IPS-NIHi7 (cell line): ENCODE results near the gene ACTL7A.
A peak's percentile ranks its signal among the peaks of the same experiment; 100 is the strongest.
"Not testable (repeated sequence)": the region's sequence is repeated elsewhere in the genome, so short reads cannot be mapped to it uniquely, and the experiment has no call there.

Experiments
- DNase-seq: peaks from one replicate; pipeline ENCODE4 v3.0.0; 2012; ENCODE audit warnings: mixed read lengths; ENCODE audit errors: extremely low spot score

Gene ACTL7A

GRCh38 chr9:108877524-108877923, 15.5 kb downstream of the ACTL7A start:
- DNase-seq: no peak

DNA sequence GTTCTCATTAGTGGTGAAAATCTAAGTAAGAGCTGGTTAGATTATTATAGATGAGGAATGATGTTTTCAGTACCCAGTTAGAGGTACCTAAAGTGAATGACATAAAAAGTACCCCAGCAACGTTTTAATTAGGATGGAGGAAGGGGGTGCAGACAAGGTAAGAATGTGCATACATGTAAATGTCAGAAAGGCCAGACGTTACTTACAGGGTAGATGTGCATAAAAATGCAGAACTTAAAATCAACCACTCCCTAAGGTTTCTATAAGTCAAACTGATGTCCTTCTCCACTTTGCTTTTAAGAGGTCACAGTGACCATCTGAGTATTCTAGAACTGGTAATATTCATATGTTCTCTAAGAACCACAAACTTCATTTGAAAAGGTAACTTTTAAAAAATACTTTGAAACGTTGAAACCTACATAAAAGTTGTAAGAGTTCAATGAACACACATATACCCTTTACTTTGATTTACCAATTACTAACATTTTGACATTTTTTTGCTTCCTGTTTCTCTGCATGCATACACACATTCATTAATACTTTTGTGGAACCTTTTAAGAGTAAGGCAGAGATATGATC, 18.8 kb downstream of the ACTL7A start:
- DNase-seq: no peak

GRCh38 chr9:108882052-108882888, 20.2 kb downstream of the ACTL7A start:
- no peak for DNase-seq

DNA sequence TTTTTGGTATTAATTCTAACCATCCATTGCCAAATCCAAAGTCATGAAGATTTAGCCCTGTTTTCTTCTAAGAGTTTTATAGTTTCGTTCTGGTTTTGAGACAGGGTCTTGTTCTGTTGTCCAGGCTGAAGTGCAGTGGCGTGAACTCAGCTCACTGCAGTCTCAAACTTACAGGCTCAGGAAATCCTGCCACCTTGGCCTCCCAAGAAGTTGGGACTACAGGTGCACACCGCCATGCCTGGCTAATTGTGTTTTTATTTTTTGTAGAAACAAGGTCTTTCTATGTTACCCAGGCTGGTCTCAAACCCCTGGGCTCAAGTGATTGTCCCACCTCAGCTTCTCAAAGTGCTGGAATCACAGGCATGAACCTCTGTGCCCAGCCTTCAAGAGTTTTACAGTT, 21.0 kb downstream of the ACTL7A start:
- DNase-seq: no peak

DNA sequence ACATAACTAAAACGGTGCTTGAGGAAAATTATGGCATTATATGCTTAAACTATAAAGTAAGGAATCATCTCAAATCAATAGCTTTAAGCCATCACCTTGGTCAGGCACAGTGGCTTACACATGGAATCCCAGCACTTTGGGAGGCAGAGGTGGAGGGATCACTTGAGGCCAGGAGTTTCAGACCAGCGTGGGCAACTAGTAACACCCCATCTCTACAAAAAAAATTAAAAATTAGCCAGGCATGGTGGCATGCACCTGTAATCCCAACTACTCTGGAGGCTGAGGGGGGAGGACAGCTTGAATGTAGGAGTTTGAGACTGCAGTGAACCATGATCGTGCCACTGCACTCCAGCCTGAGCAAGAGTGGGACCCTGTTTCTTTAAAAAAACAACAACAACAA, 22.6 kb downstream of the ACTL7A start:
- no peak for DNase-seq

GRCh38 chr9:108885643-108886348, 23.7 kb downstream of the ACTL7A start:
- DNase-seq: no peak

GRCh38 chr9:108886594-108887271, 24.7 kb downstream of the ACTL7A start:
- not testable (repeated sequence) for DNase-seq

GRCh38 chr9:108889649-108890067, 27.6 kb downstream of the ACTL7A start:
- DNase-seq: peak; percentile 17

GRCh38 chr9:108894225-108894997, 32.3 kb downstream of the ACTL7A start:
- DNase-seq: no peak

- DNase-seq: no peak
Observed at GRCh38 chr9:108897324-108898096, 35.4 kb downstream of the ACTL7A start.

DNA sequence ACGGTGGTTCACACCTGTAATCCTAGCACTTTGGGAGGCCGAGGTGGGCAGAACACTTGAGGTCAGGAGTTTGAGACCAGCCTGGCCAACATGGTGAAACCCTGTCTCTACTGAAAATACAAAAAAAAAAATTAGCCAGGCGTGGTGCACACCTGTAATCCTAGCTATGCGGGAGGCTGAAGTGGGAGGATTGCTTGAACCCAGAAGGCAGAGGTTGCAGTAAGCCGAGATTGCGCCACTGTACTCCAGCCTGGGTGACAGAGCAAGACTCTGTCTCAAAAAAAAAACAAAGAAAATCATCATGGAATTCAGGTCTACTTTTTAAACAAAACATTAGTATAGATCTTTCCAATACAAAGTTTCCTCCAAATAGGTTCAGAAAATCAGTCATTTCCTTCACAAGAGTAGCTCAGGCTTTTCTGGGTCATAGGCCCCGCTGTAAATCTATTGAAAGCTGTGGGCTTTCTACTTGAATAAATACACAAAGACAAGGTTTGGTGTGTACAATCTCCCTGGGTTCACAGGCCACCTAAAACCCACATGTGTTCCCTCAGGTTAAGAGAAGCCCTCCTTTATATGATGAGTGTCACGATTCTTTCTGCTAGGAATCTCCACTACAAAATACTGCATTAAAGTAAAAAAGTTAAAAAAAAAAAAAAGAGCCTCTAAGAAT, 37.1 kb downstream of the ACTL7A start:
- DNase-seq: not testable (repeated sequence)

- no peak for DNase-seq
Observed at GRCh38 chr9:108900176-108900575, 38.1 kb downstream of the ACTL7A start.

GRCh38 chr9:108903420-108904103, 41.5 kb downstream of the ACTL7A start:
- no peak for DNase-seq

DNA sequence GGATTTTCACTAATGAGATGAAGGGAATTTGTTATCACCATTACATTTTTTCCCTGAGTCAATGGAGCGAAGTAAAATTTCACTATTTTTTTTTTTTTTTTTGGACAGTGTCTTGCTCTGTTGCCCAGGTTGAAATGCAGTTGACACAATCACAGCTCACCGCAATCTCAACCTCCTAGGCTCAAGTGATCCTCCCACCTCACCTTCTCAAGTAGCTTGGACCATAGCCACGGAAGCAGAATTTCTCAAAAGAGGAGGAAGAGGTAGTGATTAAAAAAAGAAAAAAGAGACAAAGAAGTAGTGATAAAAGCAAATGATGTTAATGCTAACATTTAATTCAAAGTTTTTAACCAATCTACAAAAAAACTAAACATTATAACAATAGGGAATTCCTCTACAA, 42.1 kb downstream of the ACTL7A start:
- DNase-seq: no peak

GRCh38 chr9:108905494-108905893, 43.4 kb downstream of the ACTL7A start:
- DNase-seq: no peak

- no peak for DNase-seq
Observed at GRCh38 chr9:108910402-108910801, 48.3 kb downstream of the ACTL7A start.

DNA sequence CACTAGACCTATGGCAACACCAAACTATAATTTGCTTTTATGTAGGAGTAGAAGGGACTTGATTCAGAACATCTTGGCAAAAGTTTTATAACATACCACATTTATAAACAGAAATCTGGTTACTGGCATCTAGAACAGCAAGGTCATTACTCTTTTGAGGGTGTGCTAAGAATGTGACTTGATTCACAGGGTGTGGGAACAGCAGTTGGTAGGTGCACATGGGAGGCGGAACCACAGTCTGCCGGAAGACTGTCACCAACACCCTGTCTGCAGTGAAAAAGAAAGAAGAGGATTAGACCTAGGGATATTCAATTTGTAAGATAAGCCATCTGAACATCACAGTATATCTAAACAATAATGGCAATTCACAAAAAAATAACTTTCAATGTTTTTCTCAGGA, 48.8 kb downstream of the ACTL7A start:
- no peak for DNase-seq

DNA sequence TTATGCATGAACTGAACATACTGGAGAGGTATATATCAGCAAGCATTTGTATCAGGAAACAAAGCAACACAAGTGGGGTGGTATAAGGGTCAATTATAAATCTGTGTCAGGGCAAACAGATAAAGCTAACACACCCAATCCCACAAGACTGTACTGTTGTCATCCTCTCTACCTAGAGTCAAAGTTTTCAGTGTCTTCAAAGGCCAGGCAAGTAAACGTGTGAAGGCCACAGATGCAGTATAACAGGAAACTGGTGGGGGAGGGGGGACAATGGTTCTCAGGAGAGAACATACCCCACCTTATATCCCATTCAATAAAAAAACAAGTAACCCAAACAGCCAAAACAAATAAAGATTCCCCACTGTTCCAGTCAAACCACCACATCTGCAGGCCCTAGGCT, 49.8 kb downstream of the ACTL7A start:
- DNase-seq: no peak
